K562 (cell line): ENCODE measurements around the gene RAMACL. TPM values are rescaled to one million over a fixed set of nuclear protein-coding genes. Genes with fewer than 3 reads are reported as not detected.

Experiments
- ATAC-seq: fragments of 200-7000 bp; cut with Tn5 transposase; 3 replicates; pipeline ENCODE4 v1.9.1; 2020; ENCODE audit warnings: moderate library complexity
- BruUV-seq: library from RNA; stranded (reverse); fragments of 400-500 nt; replicated peaks from 2 replicates; lab custom pipeline; 2021; lab: Mats Ljungman, UMichigan
- CTCF ChIA-PET: fragments of 300-600 bp; formaldehyde crosslinking; extraction: SDS; loops from one replicate; lab custom pipeline; 2021; ENCODE audit warnings: low intra/inter-chr PET ratio; lab: Yijun Ruan, JAX
- POLR2A ChIA-PET: fragments of 300-600, 350-650 bp; sonication (Branson Sonifier 250); formaldehyde crosslinking; extraction: SDS; loops from one replicate; lab custom pipeline; 2021; ENCODE audit warnings: antibody characterized with exemption, inconsistent platforms; lab: Yijun Ruan, JAX
- DNase-seq, 4 experiments: peaks; one replicate each; pipeline versions ENCODE4 v3.0.0 to v3.0.0-alpha.2; 2011 to 2018; ENCODE audit warnings: low spot score in 3 of 4, mixed read lengths in 3 of 4; ENCODE audit errors: extremely low read depth in 1 of 4
- FAIRE-seq: peaks from 2 replicates; lab custom pipeline; 2011; peaks lifted over from hg19 to GRCh38; lab: Jason Lieb, UNC
- H2AFZ ChIP-seq: 2 replicates; pipeline ENCODE4 v1.6.0; 2011; ENCODE audit warnings: low read depth, low read length, control low read depth, inconsistent platforms
- H3K27ac ChIP-seq: fragments of 200-600 bp; 3 replicates; pipeline ENCODE4 v1.8.0; 2011; ENCODE audit warnings: low read depth, mild to moderate bottlenecking, control low read depth, inconsistent platforms, low read length, moderate library complexity, mixed read lengths; ENCODE audit errors: extremely low read depth
- H3K27me3 ChIP-seq, 2 experiments: fragments of 300-600 bp in 1 of 2; 2 replicates in 1 of 2; 3 replicates in 1 of 2; pipeline versions ENCODE4 v1.6.0 to v1.8.0; 2011; ENCODE audit warnings: inconsistent platforms in 2 of 2, low read length in 2 of 2, mild to moderate bottlenecking in 1 of 2, mixed read lengths in 1 of 2, moderate library complexity in 1 of 2; ENCODE audit not compliant: control insufficient read depth in 2 of 2, insufficient read depth in 2 of 2
- H3K36me3 ChIP-seq: fragments of 300-600 bp; 3 replicates; pipeline ENCODE4 v1.8.0; 2011; ENCODE audit warnings: mild to moderate bottlenecking, low read length, inconsistent platforms; ENCODE audit not compliant: control insufficient read depth, insufficient read depth
- H3K4me1 ChIP-seq, 2 experiments: fragments of 200-600 bp in 1 of 2; replicated peaks in 1 of 2; 2 replicates in 1 of 2; 3 replicates in 1 of 2; pipeline versions ENCODE4 v1.5.1 to v1.8.0; 2011; ENCODE audit warnings: inconsistent platforms in 2 of 2, low read length in 2 of 2, mild to moderate bottlenecking in 1 of 2, mixed read lengths in 1 of 2, moderate library complexity in 1 of 2; ENCODE audit not compliant: control insufficient read depth in 2 of 2, insufficient read depth in 2 of 2
- H3K4me2 ChIP-seq: 2 replicates; pipeline ENCODE4 v1.6.1; 2011; ENCODE audit warnings: low read length, control low read depth, inconsistent platforms, mixed read lengths; ENCODE audit not compliant: insufficient read depth
- H3K4me3 ChIP-seq: fragments of 200-600 bp; sonication (generic), shearing (Covaris generic); 2 replicates; pipeline ENCODE4 v1.5.1; 2016; ENCODE audit warnings: control low read depth, inconsistent platforms
- H3K79me2 ChIP-seq: fragments of 200-600 bp; 3 replicates; pipeline ENCODE4 v1.8.0; 2011; ENCODE audit warnings: low read length, inconsistent platforms; ENCODE audit not compliant: control insufficient read depth, insufficient read depth
- H3K9ac ChIP-seq, 2 experiments: 2 replicates each; pipeline versions ENCODE4 v1.6.0 to v1.6.1; 2011; ENCODE audit warnings: low read depth in 2 of 2, low read length in 2 of 2, control low read depth in 1 of 2, inconsistent platforms in 1 of 2, mild to moderate bottlenecking in 1 of 2, mixed read lengths in 1 of 2; ENCODE audit not compliant: insufficient read depth in 1 of 2
- H3K9me1 ChIP-seq: one replicate; pipeline ENCODE4 v1.6.0; 2011; ENCODE audit warnings: inconsistent platforms, mild to moderate bottlenecking, low read length, moderate library complexity; ENCODE audit not compliant: control insufficient read depth, insufficient read depth
- H3K9me3 ChIP-seq: replicated peaks from 2 replicates; pipeline ENCODE4 v1.5.1; 2011; ENCODE audit warnings: low read depth, low read length, inconsistent platforms; ENCODE audit not compliant: control insufficient read depth, insufficient read depth
- H4K20me1 ChIP-seq: replicated peaks from 2 replicates; pipeline ENCODE4 v1.6.1; 2011; ENCODE audit warnings: low read length, inconsistent platforms, mixed read lengths; ENCODE audit not compliant: control insufficient read depth, insufficient read depth
- ARID4B ChIP-seq: sonication (generic); formaldehyde crosslinking; IDR thresholded peaks from 2 replicates; pipeline ENCODE4 v1.8.0; 2022; ENCODE audit warnings: mild to moderate bottlenecking, missing genetic modification reagents
- CCAR2 ChIP-seq: fragments of 200-400 bp; formaldehyde crosslinking; IDR thresholded peaks from 2 replicates; pipeline ENCODE4 v1.6.1; 2017; ENCODE audit warnings: mild to moderate bottlenecking, low read depth, low read length
- CREBBP ChIP-seq: IDR thresholded peaks from one replicate; pipeline ENCODE4 v1.6.1; 2012; ENCODE audit warnings: low read depth, mild to moderate bottlenecking, control low read depth, inconsistent platforms, low read length
- GTF2B ChIP-seq: IDR thresholded peaks from 2 replicates; pipeline ENCODE4 v1.6.1; 2011; ENCODE audit not compliant: insufficient read length; ENCODE audit errors: extremely low read depth
- HMG20B ChIP-seq: fragments of 250-450 bp; sonication (Bioruptor Pico); IDR thresholded peaks from 2 replicates; pipeline ENCODE4 v1.5.0; 2021; ENCODE audit warnings: mild to moderate bottlenecking
- SMARCB1 ChIP-seq: IDR thresholded peaks from 2 replicates; pipeline ENCODE4 v1.6.1; 2011; ENCODE audit warnings: improper control_type of control experiment, low read depth; ENCODE audit not compliant: insufficient read length
- SUPT5H ChIP-seq: fragments of 450-650 bp; IDR thresholded peaks from 2 replicates; pipeline ENCODE4 v1.6.1; 2016
- TEAD2 ChIP-seq: fragments of 450-650 bp; IDR thresholded peaks from 2 replicates; pipeline ENCODE4 v1.6.1; 2016; ENCODE audit warnings: missing genetic modification characterization, control low read depth, missing compliant biosample characterization
- THRB ChIP-seq: fragments of 450-650 bp; formaldehyde crosslinking; conservative IDR thresholded peaks from 2 replicates; pipeline ENCODE4 v1.4.0; 2022; ENCODE audit warnings: mild to moderate bottlenecking, missing genetic modification characterization
- TSC22D4 ChIP-seq: fragments of 450-650 bp; IDR thresholded peaks from 2 replicates; pipeline ENCODE4 v1.6.1; 2016; ENCODE audit warnings: missing genetic modification characterization, missing biosample characterization, control low read depth
- ZNF436 ChIP-seq: fragments of 250-450, 450-650 bp; sonication (Bioruptor Pico); formaldehyde crosslinking; IDR thresholded peaks from 2 replicates; pipeline ENCODE4 v1.7.0; 2020; ENCODE audit warnings: mild to moderate bottlenecking
- ZNF444 ChIP-seq: fragments of 250-450 bp; sonication (Bioruptor Pico); IDR thresholded peaks from 2 replicates; pipeline ENCODE4 v1.4.0; 2020; ENCODE audit warnings: mild to moderate bottlenecking, moderate library complexity
- ZNF589 ChIP-seq: fragments of 200-800 bp; sonication (Bioruptor generic); IDR thresholded peaks from 2 replicates; pipeline ENCODE4 v1.6.1; 2016; ENCODE audit warnings: low read depth, missing genetic modification characterization, missing compliant biosample characterization
- WGBS: fragments of 100-300 bp; shearing (Covaris generic); methylation state at CpG from one replicate; pipeline ENCODE4 v1.1.6; 2016; ENCODE audit warnings: low coverage, mixed read lengths; ENCODE audit not compliant: insufficient coverage; ENCODE audit errors: missing lambda C conversion rate; 5-methylcytosine and 5-hydroxymethylcytosine counted together
- in situ Hi-C: fragments of 300-500 bp; cut with MboI; formaldehyde crosslinking; loops from 4 replicates; pipeline ENCODE4 v1.15.0; 2018; ENCODE audit warnings: inconsistent platforms, mixed read lengths
- intact Hi-C: fragments of 100-400 bp; cut with micrococcal nuclease; formaldehyde crosslinking; loops from 2 replicates; pipeline ENCODE4 v1.14.2; 2022
- polyA plus RNA-seq, 8 experiments: library from polyadenylated mRNA; depleted of rRNA in 4 of 8; stranded (reverse) in 5 of 8; unstranded in 3 of 8; fragments of >200 nt; fragmentation: Nextera tagmentation in 2 of 8; fragmentation: Illumina TruSeq in 1 of 8; extraction: Ambion mirVana in 2 of 8; extraction: Trizol in 1 of 8; gene quantifications; 2 replicates each; pipeline versions ENCODE4 v1.2.1 to v1.2.3, GENCODE V29; 2011 to 2014; ENCODE audit warnings: inconsistent platforms in 1 of 8, missing spikeins in 1 of 8
- total RNA-seq, 7 experiments: library from RNA; depleted of rRNA in 6 of 7; stranded (reverse); fragments of >200 nt in 6 of 7; fragmentation: Illumina TruSeq in 2 of 7; extraction: Trizol in 2 of 7; gene quantifications; 2 replicates each; pipeline versions ENCODE4 v1.2.1 to v1.2.3, GENCODE V29; 2011 to 2021; ENCODE audit warnings: low replicate concordance in 1 of 7
- TF ChIP-seq, protein P1 (sequence below): fragments of 250-450 bp; sonication (Bioruptor Pico); IDR thresholded peaks from 2 replicates; pipeline ENCODE4 v1.8.0; 2022; ENCODE audit warnings: moderate library complexity, mild to moderate bottlenecking, inconsistent platforms

RAMACL gene
- total and polyA plus RNA-seq, 9 of the 15 experiments (the other 6 are each of a cell fraction or from before 2014, with no cell fraction given) = 0.11 to 1.7 (median 0.41) TPM; not detected in 1

- H3K4me3 ChIP-seq = no peak overlapping the region
- no peaks in the 10 kb centered on the region for H3K9me1 ChIP-seq
- intact Hi-C loops = no loop called here
- H3K27me3 ChIP-seq = peaks cover 24 to 51% of the 10 kb centered on the region in 2 experiments
- peak; percentile 27; the same call in 2 of the 3 replicates for ATAC-seq
- no peak overlapping the region for H3K9ac ChIP-seq
- H2AFZ ChIP-seq = no peak overlapping the region
- ChIA-PET CTCF (no interaction called here), POLR2A (interaction anchor here (0.6 to 2.3 kb wide), 6 partner anchors 9 to 95 kb away, joined by 3 to 11 read pairs (median 4); no protein-coding TSS in a partner anchor)
- BruUV-seq = no TSS peak
- no peaks in the 10 kb centered on the region for H3K36me3 ChIP-seq
- no peaks in the 10 kb centered on the region for H4K20me1 ChIP-seq
- in situ Hi-C loops = no loop called here
- no peaks in the 10 kb centered on the region for H3K79me2 ChIP-seq
- no peak overlapping the region for H3K27ac ChIP-seq
- no peak overlapping the region for H3K4me2 ChIP-seq
- no peaks in the 10 kb centered on the region for H3K9me3 ChIP-seq
- no peak for FAIRE-seq
- 1% methylated on average over 18 of the region's 18 CpGs for WGBS
- no peak for DNase-seq
- H3K4me1 ChIP-seq = no peaks in the 10 kb centered on the region
- TF ChIP-seq SUPT5H (no peak), ZNF589 (no peak), CCAR2 (no peak), ZNF436 (CRISPR knock-in tag) (no peak), CREBBP (no peak), SMARCB1 (no peak), TEAD2 (tag) (no peak), ZNF444 (no peak), GTF2B (no peak), ARID4B (no peak), HMG20B (CRISPR knock-in tag) (no peak), THRB (no peak), TSC22D4 (tag) (no peak)
- TF ChIP-seq, protein P1, sequence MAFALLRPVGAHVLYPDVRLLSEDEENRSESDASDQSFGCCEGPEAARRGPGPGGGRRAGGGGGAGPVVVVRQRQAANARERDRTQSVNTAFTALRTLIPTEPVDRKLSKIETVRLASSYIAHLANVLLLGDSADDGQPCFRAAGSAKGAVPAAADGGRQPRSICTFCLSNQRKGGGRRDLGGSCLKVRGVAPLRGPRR = no peak
Measured at GRCh38 chr6:166572370-166573261, 13.9 kb downstream of the RAMACL start.
